Endothelial cell of umbilical vein (primary cell): ENCODE results near the gene PELI3. TPM values are rescaled to one million over a fixed set of nuclear protein-coding genes. Genes with fewer than 3 reads are reported as not detected.

Source experiments
- BruUV-seq: library from RNA; stranded (reverse); fragments of 400-500 nt; replicated peaks from 2 replicates; lab custom pipeline; 2021; lab: Mats Ljungman, UMichigan
- CTCF ChIA-PET: fragments of 300-600, 350-600 bp; sonication (Branson Sonifier 250); formaldehyde crosslinking; loops from one replicate; lab custom pipeline; 2021; ENCODE audit warnings: antibody characterized with exemption, inconsistent platforms; lab: Charles Lee
- POLR2A ChIA-PET: fragments of 300-600, 350-600 bp; sonication (Branson Sonifier 250); formaldehyde crosslinking; loops from one replicate; lab custom pipeline; 2021; ENCODE audit warnings: antibody characterized with exemption, inconsistent platforms; lab: Charles Lee
- DNase-seq: peaks from one replicate; pipeline ENCODE4 v3.0.0-alpha.2; 2011; ENCODE audit warnings: low read depth, low spot score
- FAIRE-seq: peaks from 2 replicates; lab custom pipeline; 2011; peaks lifted over from hg19 to GRCh38; lab: Jason Lieb, UNC
- H2AFZ ChIP-seq: 2 replicates; pipeline ENCODE4 v1.6.0; 2012; ENCODE audit warnings: low read depth, low read length, control low read depth, inconsistent platforms
- H3K27ac ChIP-seq: 2 replicates; pipeline ENCODE4 v1.5.1; 2011; ENCODE audit warnings: low read depth, mild to moderate bottlenecking, control low read depth, low read length, moderate library complexity; ENCODE audit not compliant: insufficient read depth
- H3K27me3 ChIP-seq, 2 experiments: 2 replicates each; pipeline versions ENCODE4 v1.6.0 to v1.6.1; 2011; ENCODE audit warnings: low read length in 2 of 2, mixed read lengths in 1 of 2; ENCODE audit not compliant: control insufficient read depth in 2 of 2, insufficient read depth in 2 of 2
- H3K36me3 ChIP-seq, 2 experiments: 2 replicates in 1 of 2; 3 replicates in 1 of 2; pipeline ENCODE4 v1.5.1; 2011; ENCODE audit warnings: low read length in 2 of 2, mild to moderate bottlenecking in 1 of 2, moderate library complexity in 1 of 2; ENCODE audit not compliant: control insufficient read depth in 2 of 2, insufficient read depth in 2 of 2; ENCODE audit errors: extremely low read depth in 1 of 2
- H3K4me1 ChIP-seq: 3 replicates; pipeline ENCODE4 v1.5.1; 2011; ENCODE audit warnings: mild to moderate bottlenecking, low read length; ENCODE audit not compliant: control insufficient read depth, insufficient read depth; ENCODE audit errors: extremely low read depth
- H3K4me2 ChIP-seq: 2 replicates; pipeline ENCODE4 v1.6.1; 2011; ENCODE audit warnings: low read length, control low read depth, mixed read lengths; ENCODE audit not compliant: insufficient read depth
- H3K4me3 ChIP-seq, 3 experiments: fragments of 200-600 bp in 1 of 3; sonication (generic), shearing (Covaris generic) in 1 of 3; replicated peaks in 1 of 3; 2 replicates each; pipeline ENCODE4 v1.5.1; 2011 to 2016; ENCODE audit warnings: control low read depth in 3 of 3, low read length in 3 of 3, mild to moderate bottlenecking in 2 of 3, inconsistent platforms in 1 of 3, low read depth in 1 of 3, moderate library complexity in 1 of 3; ENCODE audit not compliant: insufficient read depth in 1 of 3
- H3K79me2 ChIP-seq: 2 replicates; pipeline ENCODE4 v1.6.0; 2012; ENCODE audit warnings: low read length, inconsistent platforms; ENCODE audit not compliant: control insufficient read depth, insufficient read depth
- H3K9ac ChIP-seq: replicated peaks from 2 replicates; pipeline ENCODE3; 2011; ENCODE audit warnings: low read length, control low read depth; ENCODE audit not compliant: insufficient read depth; ENCODE audit errors: extremely low read depth
- H3K9me1 ChIP-seq: replicated peaks from 3 replicates; pipeline ENCODE4 v1.6.0; 2011; ENCODE audit warnings: mild to moderate bottlenecking, low read length; ENCODE audit not compliant: control insufficient read depth, insufficient read depth; ENCODE audit errors: extremely low read depth
- H3K9me3 ChIP-seq: replicated peaks from 2 replicates; pipeline ENCODE4 v1.5.1; 2012; ENCODE audit warnings: low read length, inconsistent platforms; ENCODE audit not compliant: control insufficient read depth, insufficient read depth
- H4K20me1 ChIP-seq: replicated peaks from 2 replicates; pipeline ENCODE3; 2011; ENCODE audit warnings: mild to moderate bottlenecking, low read length; ENCODE audit not compliant: control insufficient read depth, insufficient read depth; ENCODE audit errors: extremely low read depth
- EZH2 ChIP-seq: IDR thresholded peaks from 2 replicates; pipeline ENCODE4 v1.6.1; 2012; ENCODE audit warnings: borderline replicate concordance, low read depth, mild to moderate bottlenecking, moderate library complexity, low read length, inconsistent platforms; ENCODE audit not compliant: severe bottlenecking
- FOS ChIP-seq: IDR thresholded peaks from 2 replicates; pipeline ENCODE4 v1.6.1; 2011; ENCODE audit warnings: mild to moderate bottlenecking, low read length, moderate library complexity, borderline replicate concordance; ENCODE audit not compliant: insufficient read depth
- GATA2 ChIP-seq: IDR thresholded peaks from 2 replicates; pipeline ENCODE4 v1.7.0; 2011; ENCODE audit warnings: low read depth, mild to moderate bottlenecking, moderate library complexity, mixed read lengths, low read length; ENCODE audit not compliant: insufficient read length, insufficient read depth
- JUN ChIP-seq: IDR thresholded peaks from 2 replicates; pipeline ENCODE4 v1.6.1; 2011; ENCODE audit warnings: borderline replicate concordance, low read depth; ENCODE audit not compliant: insufficient read length, insufficient read depth
- MYC ChIP-seq: IDR thresholded peaks from one replicate; pipeline ENCODE4 v1.6.1; 2011; ENCODE audit warnings: mild to moderate bottlenecking, low read depth, low read length
- POLR2A ChIP-seq: IDR thresholded peaks from 2 replicates; pipeline ENCODE4 v1.6.1; 2012; ENCODE audit warnings: low read depth, mild to moderate bottlenecking, control low read depth, low read length
- POLR2AphosphoS5 ChIP-seq: IDR thresholded peaks from 2 replicates; pipeline ENCODE4 v1.6.1; 2012; ENCODE audit warnings: low read depth, mild to moderate bottlenecking, control low read depth, low read length, moderate library complexity; ENCODE audit not compliant: insufficient read depth
- dilution Hi-C: fragments of 300-500 bp; cut with MboI; formaldehyde crosslinking; loops from one replicate; pipeline ENCODE4 v1.15.0; 2019; ENCODE audit warnings: low sequenced_read_pairs; ENCODE audit not compliant: extremely low pct_ligation_motif_present
- intact Hi-C: fragments of 100-400 bp; cut with micrococcal nuclease; formaldehyde crosslinking; loops from one replicate; pipeline ENCODE4 v1.10.0; 2022
- polyA plus RNA-seq, 4 experiments: library from polyadenylated mRNA; depleted of rRNA in 3 of 4; stranded (reverse) in 3 of 4; unstranded in 1 of 4; fragments of >200 nt; gene quantifications; 2 replicates each; pipeline versions ENCODE4 v1.2.1 to v1.2.3, GENCODE V29; 2011 to 2012; ENCODE audit warnings: missing spikeins in 1 of 4
- total RNA-seq: library from RNA; stranded (reverse); gene quantifications from 2 replicates; pipeline ENCODE4 v1.2.3, GENCODE V29; 2021
- TF ChIP-seq, protein P1 (sequence below), 2 donors: IDR thresholded peaks; 1 replicate in 1 of 2; 2 replicates in 1 of 2; pipeline ENCODE4 v1.5.1; 2011; ENCODE audit warnings: low read length in 2 of 2, mild to moderate bottlenecking in 2 of 2, moderate library complexity in 2 of 2, control low read depth in 1 of 2, inconsistent platforms in 1 of 2, low read depth in 1 of 2; ENCODE audit not compliant: insufficient read depth in 1 of 2; ENCODE audit errors: extremely low read depth in 1 of 2
- TF ChIP-seq, protein P2 (sequence below): IDR thresholded peaks from 2 replicates; pipeline ENCODE4 v1.6.1; 2011; ENCODE audit not compliant: insufficient read depth, insufficient read length

Gene PELI3
- total and polyA plus RNA-seq, 2 donors (not counting 3 experiments of a cell fraction or from before 2014, with no cell fraction given) = 2.8 to 2.9 TPM

DNA sequence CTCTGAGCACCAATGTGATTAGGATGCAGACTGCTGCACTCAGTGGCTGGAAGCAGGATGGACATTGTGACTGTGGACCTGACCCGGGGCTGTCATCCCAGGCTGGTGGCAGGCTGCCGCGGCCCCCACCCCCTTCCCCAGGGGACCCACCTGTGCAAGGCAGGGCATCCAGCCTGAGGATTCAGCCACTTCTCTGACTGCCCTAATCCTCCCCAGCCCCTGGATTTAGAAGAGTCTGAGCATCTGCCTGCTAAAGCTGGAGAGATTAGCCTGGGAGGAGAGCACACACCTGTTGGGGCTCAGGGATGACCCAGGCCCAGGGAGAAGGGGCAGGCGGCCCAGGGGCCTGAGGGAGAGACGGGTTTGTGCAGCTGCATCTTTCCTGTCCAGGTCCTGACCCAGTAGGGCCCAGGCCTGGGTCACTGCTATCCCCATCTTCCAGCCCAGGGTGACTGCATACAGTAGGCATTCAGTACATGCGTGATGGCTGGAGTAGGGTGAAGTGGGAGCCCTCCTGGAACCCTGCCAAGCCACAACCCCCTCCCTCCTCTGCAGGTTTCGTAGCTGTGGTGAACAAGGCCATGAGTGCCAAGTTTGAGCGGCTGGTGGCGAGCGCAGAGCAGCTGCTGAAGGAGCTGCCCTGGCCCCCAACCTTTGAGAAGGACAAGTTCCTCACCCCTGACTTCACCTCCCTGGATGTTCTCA, 25.6 kb downstream of the PELI3 start:
- no peaks in the 10 kb centered on the region for H3K27me3 ChIP-seq
- no TSS peak for BruUV-seq
- ChIA-PET POLR2A (interaction anchor here (0.6 kb wide), 1 partner anchor 103 kb away, joined by 5 read pairs; no protein-coding TSS in a partner anchor), CTCF (interaction anchor here (0.7 to 1.8 kb wide), 6 partner anchors 12 to 342 kb away, joined by 3 to 9 read pairs (median 4); partner anchors contain the start of genes BBS1 and DPP3)
- no peaks in the 10 kb centered on the region for H3K9me1 ChIP-seq
- H3K27ac ChIP-seq = no peak overlapping the region
- H4K20me1 ChIP-seq = no peaks in the 10 kb centered on the region
- no peaks in the 10 kb centered on the region for H3K79me2 ChIP-seq
- H3K9ac ChIP-seq = no peak overlapping the region
- H3K36me3 ChIP-seq = peaks cover 0 to 29% of the 10 kb centered on the region in 2 experiments
- H2AFZ ChIP-seq = no peak overlapping the region
- dilution Hi-C loops = no loop called here
- intact Hi-C loops = no loop called here
- H3K4me1 ChIP-seq = no peaks in the 10 kb centered on the region
- H3K9me3 ChIP-seq = no peaks in the 10 kb centered on the region
- H3K4me3 ChIP-seq = no peak overlapping the region
- TF ChIP-seq, protein P1, sequence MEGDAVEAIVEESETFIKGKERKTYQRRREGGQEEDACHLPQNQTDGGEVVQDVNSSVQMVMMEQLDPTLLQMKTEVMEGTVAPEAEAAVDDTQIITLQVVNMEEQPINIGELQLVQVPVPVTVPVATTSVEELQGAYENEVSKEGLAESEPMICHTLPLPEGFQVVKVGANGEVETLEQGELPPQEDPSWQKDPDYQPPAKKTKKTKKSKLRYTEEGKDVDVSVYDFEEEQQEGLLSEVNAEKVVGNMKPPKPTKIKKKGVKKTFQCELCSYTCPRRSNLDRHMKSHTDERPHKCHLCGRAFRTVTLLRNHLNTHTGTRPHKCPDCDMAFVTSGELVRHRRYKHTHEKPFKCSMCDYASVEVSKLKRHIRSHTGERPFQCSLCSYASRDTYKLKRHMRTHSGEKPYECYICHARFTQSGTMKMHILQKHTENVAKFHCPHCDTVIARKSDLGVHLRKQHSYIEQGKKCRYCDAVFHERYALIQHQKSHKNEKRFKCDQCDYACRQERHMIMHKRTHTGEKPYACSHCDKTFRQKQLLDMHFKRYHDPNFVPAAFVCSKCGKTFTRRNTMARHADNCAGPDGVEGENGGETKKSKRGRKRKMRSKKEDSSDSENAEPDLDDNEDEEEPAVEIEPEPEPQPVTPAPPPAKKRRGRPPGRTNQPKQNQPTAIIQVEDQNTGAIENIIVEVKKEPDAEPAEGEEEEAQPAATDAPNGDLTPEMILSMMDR (IDR thresholded peaks at IDR 0.05; ENCODE audit: extremely low read depth in 1 of 2, insufficient read depth in 1 of 2, low read depth in 1 of 2, low read length in 2 of 2) = no peak
- TF ChIP-seq POLR2AphosphoS5 = no peak
- TF ChIP-seq JUN = no peak
- TF ChIP-seq, protein P2, sequence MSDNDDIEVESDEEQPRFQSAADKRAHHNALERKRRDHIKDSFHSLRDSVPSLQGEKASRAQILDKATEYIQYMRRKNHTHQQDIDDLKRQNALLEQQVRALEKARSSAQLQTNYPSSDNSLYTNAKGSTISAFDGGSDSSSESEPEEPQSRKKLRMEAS = no peak
- TF ChIP-seq GATA2 = no peak
- no peak for TF ChIP-seq FOS
- TF ChIP-seq POLR2A = no peak
- TF ChIP-seq EZH2 = no peak
- TF ChIP-seq MYC = no peak
- no peak for FAIRE-seq
- no peak for DNase-seq
- no peak overlapping the region for H3K4me2 ChIP-seq
